A549 (cell line): ENCODE data around the gene UBAP1.

Experiments used
- FOSB ChIP-seq: fragments of 250-450 bp; sonication (Bioruptor Pico); IDR thresholded peaks from 2 replicates; pipeline ENCODE4 v1.5.0; 2020; ENCODE audit warnings: mild to moderate bottlenecking, moderate library complexity
- MAX ChIP-seq: IDR thresholded peaks from 2 replicates; pipeline ENCODE4 v1.6.1; 2012
- POLR2A ChIP-seq: IDR thresholded peaks from 2 replicates; pipeline ENCODE4 v1.6.1; 2012; ENCODE audit warnings: mild to moderate bottlenecking, low read length
- RAD21 ChIP-seq, 2 experiments: fragments of >200 bp in 1 of 2; sonication (Bioruptor Twin) in 1 of 2; formaldehyde crosslinking in 1 of 2; IDR thresholded peaks in 1 of 2; conservative IDR thresholded peaks in 1 of 2; 2 replicates in 1 of 2; 3 replicates in 1 of 2; pipeline ENCODE4 v1.6.1; 2012 to 2018; ENCODE audit warnings: inconsistent platforms in 1 of 2
- TF ChIP-seq, protein P1 (sequence below): fragments of >200 bp; sonication (Bioruptor Twin); formaldehyde crosslinking; IDR thresholded peaks from 3 replicates; pipeline ENCODE4 v1.6.1; 2016

GRCh38 chr9:34282096-34282495, 103.3 kb downstream of the UBAP1 start:
- no peak for TF ChIP-seq RAD21 (conservative IDR thresholded peaks at IDR 0.05 in 1 of 2, IDR thresholded peaks at IDR 0.05 in 1 of 2)
- TF ChIP-seq MAX: no peak
- TF ChIP-seq POLR2A: no peak
- no peak for TF ChIP-seq FOSB (CRISPR knock-in tag)
- TF ChIP-seq, protein P1, sequence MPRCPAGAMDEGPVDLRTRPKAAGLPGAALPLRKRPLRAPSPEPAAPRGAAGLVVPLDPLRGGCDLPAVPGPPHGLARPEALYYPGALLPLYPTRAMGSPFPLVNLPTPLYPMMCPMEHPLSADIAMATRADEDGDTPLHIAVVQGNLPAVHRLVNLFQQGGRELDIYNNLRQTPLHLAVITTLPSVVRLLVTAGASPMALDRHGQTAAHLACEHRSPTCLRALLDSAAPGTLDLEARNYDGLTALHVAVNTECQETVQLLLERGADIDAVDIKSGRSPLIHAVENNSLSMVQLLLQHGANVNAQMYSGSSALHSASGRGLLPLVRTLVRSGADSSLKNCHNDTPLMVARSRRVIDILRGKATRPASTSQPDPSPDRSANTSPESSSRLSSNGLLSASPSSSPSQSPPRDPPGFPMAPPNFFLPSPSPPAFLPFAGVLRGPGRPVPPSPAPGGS: no peak
